Fibroblast of skin of right biceps (primary cell): Measurements from ENCODE around the gene ARID1B.

Experiments used
- DNase-seq: peaks from one replicate; pipeline ENCODE4 v3.0.0-alpha.2; 2013

The ARID1B gene

GRCh38 chr6:156999762-157000161 is 222.6 kb downstream of the ARID1B start:
- no peak for DNase-seq

- DNase-seq, result no peak
Measured at GRCh38 chr6:157001716-157002115, 224.5 kb downstream of the ARID1B start.

- no peak for DNase-seq
Measured at GRCh38 chr6:157002774-157003173, 225.6 kb downstream of the ARID1B start.

GRCh38 chr6:157005940-157006339 is 228.8 kb downstream of the ARID1B start:
- no peak for DNase-seq

- DNase-seq, result no peak
Measured at GRCh38 chr6:157008568-157008967, 231.4 kb downstream of the ARID1B start.

GRCh38 chr6:157012355-157012754 is 235.2 kb downstream of the ARID1B start:
- no peak for DNase-seq

- DNase-seq, result no peak
Measured at GRCh38 chr6:157013649-157014304, 236.6 kb downstream of the ARID1B start.

GRCh38 chr6:157014871-157015270 is 237.7 kb downstream of the ARID1B start:
- no peak for DNase-seq

- no peak for DNase-seq
Measured at GRCh38 chr6:157017022-157017421, 239.8 kb downstream of the ARID1B start.

- peak; percentile 15 for DNase-seq
Measured at GRCh38 chr6:157017861-157018260, 240.7 kb downstream of the ARID1B start.

GRCh38 chr6:157019115-157019641 is 242.0 kb downstream of the ARID1B start:
- DNase-seq, result peak; percentile 10

GRCh38 chr6:157019733-157020132 is 242.6 kb downstream of the ARID1B start:
- DNase-seq, result peak; percentile 45

GRCh38 chr6:157020398-157020797 is 243.2 kb downstream of the ARID1B start:
- DNase-seq, result peak; percentile 49

- peak; percentile 72 for DNase-seq
Measured at GRCh38 chr6:157020881-157021343, 243.7 kb downstream of the ARID1B start.

- DNase-seq, result peak; percentile 93
Measured at GRCh38 chr6:157021344-157021992, 244.3 kb downstream of the ARID1B start.

- peak; percentile 92 for DNase-seq
Measured at GRCh38 chr6:157021993-157022740, 245.0 kb downstream of the ARID1B start.

GRCh38 chr6:157023958-157024357 is 246.8 kb downstream of the ARID1B start:
- DNase-seq, result no peak

GRCh38 chr6:157024745-157025144 is 247.6 kb downstream of the ARID1B start:
- DNase-seq, result no peak

- peak; percentile 31 for DNase-seq
Measured at GRCh38 chr6:157025437-157025836, 248.3 kb downstream of the ARID1B start.

- no peak for DNase-seq
Measured at GRCh38 chr6:157029980-157030690, 253.0 kb downstream of the ARID1B start.

- DNase-seq, result no peak
Measured at GRCh38 chr6:157030755-157031154, 253.6 kb downstream of the ARID1B start.

GRCh38 chr6:157032923-157033322 is 255.7 kb downstream of the ARID1B start:
- no peak for DNase-seq
